HepG2 (cell line): ENCODE results near the gene NEK6. TPM values are rescaled to one million over a fixed set of nuclear protein-coding genes. Genes with fewer than 3 reads are reported as not detected.

Source experiments
- ATAC-seq: fragments of 200-7000 bp; cut with Tn5 transposase; 3 replicates; pipeline ENCODE4 v1.9.1; 2020; ENCODE audit warnings: mild to moderate bottlenecking, moderate library complexity
- BruUV-seq: library from RNA; stranded (reverse); fragments of 400-500 nt; replicated peaks from 2 replicates; lab custom pipeline; 2021; lab: Mats Ljungman, UMichigan
- CTCF ChIA-PET: fragments of 300-600 bp; formaldehyde crosslinking; extraction: SDS; loops from one replicate; lab custom pipeline; 2021; ENCODE audit warnings: low total read pairs, inconsistent platforms, low intra/inter-chr PET ratio; lab: Yijun Ruan, JAX
- POLR2A ChIA-PET: fragments of 350-600 bp; sonication (Branson Sonifier 250); formaldehyde crosslinking; loops from one replicate; lab custom pipeline; 2020; ENCODE audit warnings: antibody characterized with exemption, inconsistent platforms; lab: Yijun Ruan, JAX
- DNase-seq: peaks from one replicate; pipeline ENCODE4 v3.0.0-alpha.2; 2015; ENCODE audit warnings: low spot score
- FAIRE-seq: peaks from 3 replicates; lab custom pipeline; 2011; peaks lifted over from hg19 to GRCh38; lab: Jason Lieb, UNC
- H2AFZ ChIP-seq: one replicate; pipeline ENCODE4 v1.6.1; 2011; ENCODE audit warnings: low read length, inconsistent platforms
- H3K27ac ChIP-seq: fragments of 300-600 bp; 3 replicates; pipeline ENCODE4 v1.8.0; 2011; ENCODE audit warnings: mixed run types, mild to moderate bottlenecking, mixed read lengths, low read length, inconsistent platforms; ENCODE audit not compliant: insufficient read depth; ENCODE audit errors: extremely low read length
- H3K27me3 ChIP-seq, 2 experiments: fragments of 200-600 bp in 1 of 2; 2 replicates in 1 of 2; 3 replicates in 1 of 2; pipeline versions ENCODE4 v1.6.0 to v1.8.0; 2011; ENCODE audit warnings: low read length in 2 of 2, mild to moderate bottlenecking in 2 of 2, moderate library complexity in 2 of 2, inconsistent platforms in 1 of 2; ENCODE audit not compliant: insufficient read depth in 2 of 2, control insufficient read depth in 1 of 2
- H3K36me3 ChIP-seq, 2 experiments: fragments of 200-600 bp in 1 of 2; replicated peaks in 1 of 2; 2 replicates in 1 of 2; 3 replicates in 1 of 2; pipeline versions ENCODE4 v1.5.1 to v1.8.0; 2011; ENCODE audit warnings: low read length in 2 of 2, inconsistent platforms in 1 of 2; ENCODE audit not compliant: insufficient read depth in 2 of 2, control insufficient read depth in 1 of 2
- H3K4me1 ChIP-seq: 2 replicates; pipeline ENCODE4 v1.5.1; 2012; ENCODE audit warnings: low read length, inconsistent platforms; ENCODE audit not compliant: insufficient read depth
- H3K4me2 ChIP-seq: 2 replicates; pipeline ENCODE4 v1.6.0; 2011; ENCODE audit warnings: low read depth, low read length, inconsistent platforms
- H3K4me3 ChIP-seq, 3 experiments: fragments of 200-600 bp in 1 of 3; sonication (generic), shearing (Covaris generic) in 1 of 3; replicated peaks in 1 of 3; 2 replicates each; pipeline ENCODE4 v1.5.1; 2011 to 2016; ENCODE audit warnings: low read length in 3 of 3, inconsistent platforms in 2 of 3, low read depth in 2 of 3, mild to moderate bottlenecking in 2 of 3, control low read depth in 1 of 3, mixed read lengths in 1 of 3; ENCODE audit not compliant: insufficient read depth in 1 of 3
- H3K79me2 ChIP-seq: one replicate; pipeline ENCODE4 v1.6.1; 2011; ENCODE audit warnings: low read length, inconsistent platforms; ENCODE audit not compliant: insufficient read depth
- H3K9ac ChIP-seq: 2 replicates; pipeline ENCODE4 v1.6.0; 2011; ENCODE audit warnings: mild to moderate bottlenecking, low read depth, low read length, inconsistent platforms; ENCODE audit not compliant: insufficient read depth
- H3K9me3 ChIP-seq: 2 replicates; pipeline ENCODE4 v1.5.1; 2012; ENCODE audit warnings: mild to moderate bottlenecking, low read length
- H4K20me1 ChIP-seq: 2 replicates; pipeline ENCODE4 v1.6.0; 2011; ENCODE audit warnings: inconsistent platforms, mild to moderate bottlenecking, low read length, moderate library complexity; ENCODE audit not compliant: insufficient read depth
- MYNN ChIP-seq: sonication (generic); formaldehyde crosslinking; IDR thresholded peaks from 2 replicates; pipeline ENCODE4 v1.4.0; 2020; ENCODE audit warnings: mild to moderate bottlenecking, low read depth, missing genetic modification reagents
- NRL ChIP-seq: sonication (generic); formaldehyde crosslinking; IDR thresholded peaks from 2 replicates; pipeline ENCODE4 v1.5.0; 2020; ENCODE audit warnings: missing genetic modification reagents, mild to moderate bottlenecking, moderate library complexity, borderline replicate concordance
- PAWR ChIP-seq: sonication (generic); formaldehyde crosslinking; IDR thresholded peaks from 2 replicates; pipeline ENCODE4 v1.4.0; 2020; ENCODE audit warnings: missing genetic modification reagents, mild to moderate bottlenecking, borderline replicate concordance
- POGZ ChIP-seq: sonication (generic); formaldehyde crosslinking; IDR thresholded peaks from 2 replicates; pipeline ENCODE4 v1.4.0; 2020; ENCODE audit warnings: mild to moderate bottlenecking, missing genetic modification reagents
- TBX3 ChIP-seq: fragments of 450-650 bp; IDR thresholded peaks from 2 replicates; pipeline ENCODE4 v1.6.1; 2017; ENCODE audit warnings: antibody characterized with exemption, mild to moderate bottlenecking, inconsistent platforms, borderline replicate concordance
- TGIF2 ChIP-seq: IDR thresholded peaks from 2 replicates; pipeline ENCODE4 v1.6.1; 2016; ENCODE audit warnings: control low read depth, missing compliant biosample characterization
- ZBTB3 ChIP-seq: sonication (generic); formaldehyde crosslinking; IDR thresholded peaks from 2 replicates; pipeline ENCODE4 v1.4.0; 2020; ENCODE audit warnings: low read depth, mild to moderate bottlenecking, moderate library complexity, missing genetic modification reagents, borderline replicate concordance
- ZFP41 ChIP-seq: sonication (generic); formaldehyde crosslinking; IDR thresholded peaks from 2 replicates; pipeline ENCODE4 v1.4.0; 2020; ENCODE audit warnings: mild to moderate bottlenecking, missing genetic modification reagents, borderline replicate concordance
- ZNF616 ChIP-seq: sonication (generic); formaldehyde crosslinking; IDR thresholded peaks from 2 replicates; pipeline ENCODE4 v1.5.0; 2020; ENCODE audit warnings: low read depth, mild to moderate bottlenecking, missing genetic modification reagents
- WGBS: methylation state at CpG from one replicate; pipeline ENCODE4 v1.1.6; 2017; ENCODE audit warnings: low lambda C conversion rate; 5-methylcytosine and 5-hydroxymethylcytosine counted together
- in situ Hi-C: cut with HindIII; loops from 2 replicates; pipeline ENCODE4 v1.10.0; 2017; ENCODE audit warnings: low pct_unique_long_range_greater_than_20kb; ENCODE audit not compliant: extremely low pct_ligation_motif_present
- intact Hi-C: fragments of 100-400 bp; cut with micrococcal nuclease; formaldehyde crosslinking; loops from one replicate; pipeline ENCODE4 v1.10.0; 2022; ENCODE audit not compliant: unreplicated experiment
- polyA plus RNA-seq, 8 experiments: library from polyadenylated mRNA; depleted of rRNA in 3 of 8; stranded (reverse) in 7 of 8; unstranded in 1 of 8; fragments of >200 nt; fragmentation: Illumina TruSeq in 4 of 8; extraction: Trizol in 4 of 8; gene quantifications; 2 replicates each; pipeline versions ENCODE4 v1.2.1 to v1.2.3, GENCODE V29; 2011 to 2016; ENCODE audit warnings: low read depth in 4 of 8, missing spikeins in 1 of 8, mixed read lengths in 1 of 8; ENCODE audit not compliant: insufficient read depth in 1 of 8
- total RNA-seq, 5 experiments: library from RNA; depleted of rRNA; stranded (reverse); fragments of >200 nt; fragmentation: Illumina TruSeq; extraction: Trizol; gene quantifications; 2 replicates each; pipeline ENCODE4 v1.2.3, GENCODE V29; 2016; ENCODE audit warnings: low read depth in 1 of 5
- TF ChIP-seq, protein P1 (sequence below): sonication (generic); formaldehyde crosslinking; IDR thresholded peaks from 2 replicates; pipeline ENCODE4 v1.8.0; 2022; ENCODE audit warnings: missing genetic modification reagents, mild to moderate bottlenecking, inconsistent platforms, borderline replicate concordance

NEK6 gene
- total and polyA plus RNA-seq, 2 of the 13 experiments (the other 11 are each of a cell fraction or from before 2014, with no cell fraction given), result 30.4 to 119 TPM

DNA sequence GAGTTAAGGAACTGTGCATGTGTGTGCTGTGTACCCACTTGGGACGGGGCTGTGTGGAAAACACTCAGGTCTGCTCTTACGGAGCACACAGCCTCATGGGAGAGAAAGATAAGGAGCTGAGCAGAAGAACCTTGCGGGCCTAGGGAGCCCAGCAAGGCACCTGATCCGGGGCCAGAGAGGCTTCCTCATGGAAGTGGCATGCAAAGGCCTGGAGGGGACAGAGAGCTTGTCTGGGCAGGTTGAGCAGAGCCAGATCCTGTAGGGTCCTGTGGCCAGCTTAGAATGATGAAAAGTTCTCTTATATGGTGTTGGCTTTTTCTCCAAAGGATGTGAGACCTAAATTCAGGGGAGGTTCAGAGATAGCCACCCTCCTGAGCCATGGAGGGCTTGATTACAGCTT lies 45.2 kb downstream of the NEK6 start:
- FAIRE-seq (no peak), ATAC-seq (no peak), DNase-seq (no peak)
- H3K36me3 ChIP-seq, result peaks cover 32 to 50% of the 10 kb centered on the region in 2 experiments
- 100% methylated on average over 3 of the region's 4 CpGs for WGBS
- peaks cover 67% of the 10 kb centered on the region for H4K20me1 ChIP-seq
- CTCF ChIA-PET, result no interaction called here
- BruUV-seq, result no TSS peak
- TF ChIP-seq NRL (CRISPR knock-in tag) (no peak), POGZ (CRISPR knock-in tag) (no peak), ZNF616 (no peak), ZFP41 (CRISPR knock-in tag) (no peak), MYNN (no peak), TGIF2 (CRISPR knock-in tag) (no peak), PAWR (CRISPR knock-in tag) (no peak), ZBTB3 (CRISPR knock-in tag) (no peak), TBX3 (no peak)
- TF ChIP-seq, protein P1, sequence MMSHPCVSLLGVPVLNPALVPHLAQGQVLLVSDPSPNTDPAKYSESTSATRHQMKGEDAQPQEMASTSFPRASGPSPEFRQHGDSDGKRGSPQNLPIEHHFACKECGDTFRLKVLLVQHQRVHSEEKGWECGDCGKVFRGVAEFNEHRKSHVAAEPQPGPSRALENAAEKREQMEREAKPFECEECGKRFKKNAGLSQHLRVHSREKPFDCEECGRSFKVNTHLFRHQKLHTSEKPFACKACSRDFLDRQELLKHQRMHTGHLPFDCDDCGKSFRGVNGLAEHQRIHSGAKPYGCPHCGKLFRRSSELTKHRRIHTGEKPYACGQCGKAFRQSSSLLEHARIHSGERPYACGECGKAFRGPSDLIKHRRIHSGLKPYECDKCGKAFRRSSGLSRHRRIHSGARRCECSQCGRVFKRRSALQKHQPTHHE (CRISPR knock-in tag), result no peak
- in situ Hi-C loops (no loop called here), intact Hi-C loops (no loop called here)
- H3K27me3 ChIP-seq, result no peaks in the 10 kb centered on the region
- no peak overlapping the region for H3K9ac ChIP-seq
- H3K27ac ChIP-seq, result no peak overlapping the region
- POLR2A ChIA-PET, result no interaction called here
- H2AFZ ChIP-seq, result no peak overlapping the region
- H3K9me3 ChIP-seq, result no peaks in the 10 kb centered on the region
- no peak overlapping the region for H3K4me2 ChIP-seq
- peaks cover 23% of the 10 kb centered on the region for H3K4me1 ChIP-seq
- H3K4me3 ChIP-seq, result no peak overlapping the region
- H3K79me2 ChIP-seq, result peaks cover 58% of the 10 kb centered on the region
